Mesendoderm (in vitro differentiated cells): ENCODE data around the gene ERI3.

Experiments
- DNase-seq: peaks from one replicate; pipeline ENCODE4 v3.0.0; 2013
- H2AK5ac ChIP-seq: 2 replicates; pipeline ENCODE4 v1.6.1; 2013; ENCODE audit warnings: low read length, inconsistent platforms
- H2BK120ac ChIP-seq: 2 replicates; pipeline ENCODE4 v1.6.1; 2013; ENCODE audit warnings: low read depth, mild to moderate bottlenecking, low read length, moderate library complexity, mixed read lengths
- H2BK15ac ChIP-seq: replicated peaks from 2 replicates; pipeline ENCODE4 v1.6.1; 2013; ENCODE audit warnings: low read depth, mild to moderate bottlenecking, moderate library complexity
- H2BK5ac ChIP-seq: 2 replicates; pipeline ENCODE4 v1.6.1; 2013; ENCODE audit warnings: low read length, inconsistent platforms
- H3K18ac ChIP-seq: 2 replicates; pipeline ENCODE4 v1.6.1; 2013; ENCODE audit warnings: mild to moderate bottlenecking, low read length, mixed read lengths
- H3K23ac ChIP-seq: one replicate; pipeline ENCODE4 v1.6.1; 2013; ENCODE audit warnings: low read length
- H3K27ac ChIP-seq: 2 replicates; pipeline ENCODE4 v1.5.1; 2013; ENCODE audit warnings: low read depth, mild to moderate bottlenecking, inconsistent platforms, low read length, moderate library complexity
- H3K27me3 ChIP-seq: 2 replicates; pipeline ENCODE4 v1.6.1; 2013; ENCODE audit warnings: low read length, control low read depth, mild to moderate bottlenecking, inconsistent platforms; ENCODE audit not compliant: insufficient read depth, poor library complexity
- H3K36me3 ChIP-seq: 2 replicates; pipeline ENCODE4 v1.6.1; 2013; ENCODE audit warnings: low read length, inconsistent platforms; ENCODE audit not compliant: control insufficient read depth, insufficient read depth
- H3K4ac ChIP-seq: one replicate; pipeline ENCODE4 v1.6.1; 2013; ENCODE audit warnings: low read depth, mild to moderate bottlenecking, low read length, moderate library complexity
- H3K4me1 ChIP-seq: 2 replicates; pipeline ENCODE4 v1.6.1; 2013; ENCODE audit warnings: low read depth, low read length, inconsistent platforms; ENCODE audit not compliant: control insufficient read depth
- H3K4me2 ChIP-seq: 2 replicates; pipeline ENCODE4 v1.6.1; 2013; ENCODE audit warnings: low read length
- H3K4me3 ChIP-seq: 2 replicates; pipeline ENCODE4 v1.5.1; 2013; ENCODE audit warnings: mild to moderate bottlenecking, low read length
- H3K56ac ChIP-seq: one replicate; pipeline ENCODE4 v1.6.1; 2013; ENCODE audit warnings: low read length
- H3K79me1 ChIP-seq: 2 replicates; pipeline ENCODE4 v1.6.1; 2013; ENCODE audit warnings: low read length, inconsistent platforms
- H3K79me2 ChIP-seq: 2 replicates; pipeline ENCODE4 v1.6.1; 2013; ENCODE audit warnings: mild to moderate bottlenecking, low read length; ENCODE audit not compliant: control insufficient read depth, insufficient read depth
- H3K9ac ChIP-seq: 2 replicates; pipeline ENCODE4 v1.6.1; 2013; ENCODE audit warnings: low read length, inconsistent platforms
- H4K5ac ChIP-seq: one replicate; pipeline ENCODE4 v1.6.1; 2013; ENCODE audit warnings: low read length
- H4K8ac ChIP-seq: one replicate; pipeline ENCODE4 v1.6.1; 2013; ENCODE audit warnings: low read depth, mild to moderate bottlenecking, control low read depth, low read length, moderate library complexity
- WGBS: extraction: QIAGEN DNeasy Blood & Tissue Kit; methylation state at CpG from one replicate; pipeline ENCODE4 v1.1.7; 2013; ENCODE audit warnings: low lambda C conversion rate, missing lambda C conversion rate; ENCODE audit not compliant: insufficient coverage; ENCODE audit errors: extremely low coverage; 5-methylcytosine and 5-hydroxymethylcytosine counted together

Gene ERI3

GRCh38 chr1:44261962-44262361, 93.1 kb downstream of the ERI3 start:
- no peak for DNase-seq
- no peak overlapping the region for H3K4ac ChIP-seq
- no peak overlapping the region for H2BK5ac ChIP-seq
- no peak overlapping the region for H4K5ac ChIP-seq
- peak overlapping the region; percentile 57 for H3K56ac ChIP-seq
- H4K8ac ChIP-seq = no peak overlapping the region
- peaks cover 4% of the 10 kb centered on the region for H3K4me1 ChIP-seq
- H3K27me3 ChIP-seq = no peaks in the 10 kb centered on the region
- H3K18ac ChIP-seq = no peak overlapping the region
- peak overlapping the region; percentile 25 for H3K27ac ChIP-seq
- H3K79me2 ChIP-seq = no peaks in the 10 kb centered on the region
- no peak overlapping the region for H3K4me3 ChIP-seq
- H3K79me1 ChIP-seq = peaks cover 2% of the 10 kb centered on the region
- no CpG with 5 or more reads among the region's 5 CpGs for WGBS
- H3K9ac ChIP-seq = peak overlapping the region; percentile 39
- peak overlapping the region; percentile 81 for H2AK5ac ChIP-seq
- H3K36me3 ChIP-seq = no peaks in the 10 kb centered on the region
- no peak overlapping the region for H2BK15ac ChIP-seq
- H3K23ac ChIP-seq = peak overlapping the region; percentile 15
- H2BK120ac ChIP-seq = no peak overlapping the region
- H3K4me2 ChIP-seq = no peak overlapping the region

GRCh38 chr1:44261171-44261817, 93.8 kb downstream of the ERI3 start:
- H2AK5ac ChIP-seq = no peak overlapping the region
- peak overlapping the region; percentile 57 for H3K56ac ChIP-seq
- H4K8ac ChIP-seq = no peak overlapping the region
- H3K4me2 ChIP-seq = no peak overlapping the region
- H2BK5ac ChIP-seq = no peak overlapping the region
- no peak overlapping the region for H2BK15ac ChIP-seq
- peaks cover 4% of the 10 kb centered on the region for H3K4me1 ChIP-seq
- H3K4me3 ChIP-seq = no peak overlapping the region
- no peaks in the 10 kb centered on the region for H3K79me2 ChIP-seq
- no peak for DNase-seq
- peaks cover 2% of the 10 kb centered on the region for H3K79me1 ChIP-seq
- H3K27me3 ChIP-seq = no peaks in the 10 kb centered on the region
- peak overlapping the region; percentile 25 for H3K27ac ChIP-seq
- H3K9ac ChIP-seq = peak overlapping the region; percentile 39
- no peaks in the 10 kb centered on the region for H3K36me3 ChIP-seq
- H4K5ac ChIP-seq = no peak overlapping the region
- no peak overlapping the region for H2BK120ac ChIP-seq
- no peak overlapping the region for H3K18ac ChIP-seq
- peak overlapping the region; percentile 15 for H3K23ac ChIP-seq
- WGBS = no CpG with 5 or more reads among the region's 27 CpGs
- no peak overlapping the region for H3K4ac ChIP-seq

- DNase-seq = no peak
- Histone ChIP-seq H3K23ac (no peak overlapping the region), H2AK5ac (no peak overlapping the region), H3K36me3 (no peaks in the 10 kb centered on the region), H3K56ac (no peak overlapping the region), H3K18ac (no peak overlapping the region), H3K79me2 (no peaks in the 10 kb centered on the region), H3K9ac (no peak overlapping the region), H3K27ac (no peak overlapping the region), H3K79me1 (peaks cover 2% of the 10 kb centered on the region), H4K8ac (no peak overlapping the region), H2BK120ac (no peak overlapping the region), H3K27me3 (no peaks in the 10 kb centered on the region), H3K4ac (no peak overlapping the region), H3K4me1 (peaks cover 4% of the 10 kb centered on the region), H3K4me3 (no peak overlapping the region), H2BK5ac (no peak overlapping the region), H2BK15ac (no peak overlapping the region), H4K5ac (no peak overlapping the region), H3K4me2 (no peak overlapping the region)
- no CpG with 5 or more reads among the region's 4 CpGs for WGBS
These were observed 94.3 kb downstream of the ERI3 start for GRCh38 chr1:44260792-44261170.

- H3K79me1 ChIP-seq = peaks cover 2% of the 10 kb centered on the region
- H4K8ac ChIP-seq = no peak overlapping the region
- H3K4me3 ChIP-seq = no peak overlapping the region
- no peak overlapping the region for H3K9ac ChIP-seq
- no peak overlapping the region for H4K5ac ChIP-seq
- H3K56ac ChIP-seq = no peak overlapping the region
- no peak overlapping the region for H2BK5ac ChIP-seq
- H2AK5ac ChIP-seq = no peak overlapping the region
- H3K23ac ChIP-seq = no peak overlapping the region
- H3K36me3 ChIP-seq = no peaks in the 10 kb centered on the region
- H3K4ac ChIP-seq = no peak overlapping the region
- H3K27me3 ChIP-seq = no peaks in the 10 kb centered on the region
- H3K4me2 ChIP-seq = no peak overlapping the region
- H2BK15ac ChIP-seq = no peak overlapping the region
- no peak overlapping the region for H2BK120ac ChIP-seq
- H3K27ac ChIP-seq = no peak overlapping the region
- no CpG with 5 or more reads among the region's 2 CpGs for WGBS
- no peak for DNase-seq
- peaks cover 9% of the 10 kb centered on the region for H3K4me1 ChIP-seq
- H3K79me2 ChIP-seq = no peaks in the 10 kb centered on the region
- H3K18ac ChIP-seq = no peak overlapping the region
These were observed 96.0 kb downstream of the ERI3 start for GRCh38 chr1:44259090-44259489.

GRCh38 chr1:44256762-44257554, 98.1 kb downstream of the ERI3 start:
- Histone ChIP-seq H3K4me3 (no peak overlapping the region), H3K23ac (no peak overlapping the region), H3K18ac (no peak overlapping the region), H3K79me1 (peaks cover 2% of the 10 kb centered on the region), H3K9ac (no peak overlapping the region), H3K27me3 (no peaks in the 10 kb centered on the region), H2AK5ac (no peak overlapping the region), H3K4me1 (peaks cover 9% of the 10 kb centered on the region), H3K79me2 (no peaks in the 10 kb centered on the region), H2BK5ac (no peak overlapping the region), H3K4me2 (no peak overlapping the region), H2BK15ac (no peak overlapping the region), H3K4ac (no peak overlapping the region), H4K5ac (no peak overlapping the region), H3K56ac (no peak overlapping the region), H2BK120ac (no peak overlapping the region), H4K8ac (no peak overlapping the region), H3K36me3 (no peaks in the 10 kb centered on the region), H3K27ac (no peak overlapping the region)
- WGBS = no CpG with 5 or more reads among the region's 10 CpGs
- DNase-seq = no peak
